Fibroblast of upper back skin (primary cell): ENCODE results near the gene PLXDC2.

Experiments used
- DNase-seq: peaks from one replicate; pipeline ENCODE4 v3.0.0-alpha.2; 2013

PLXDC2 gene

DNA sequence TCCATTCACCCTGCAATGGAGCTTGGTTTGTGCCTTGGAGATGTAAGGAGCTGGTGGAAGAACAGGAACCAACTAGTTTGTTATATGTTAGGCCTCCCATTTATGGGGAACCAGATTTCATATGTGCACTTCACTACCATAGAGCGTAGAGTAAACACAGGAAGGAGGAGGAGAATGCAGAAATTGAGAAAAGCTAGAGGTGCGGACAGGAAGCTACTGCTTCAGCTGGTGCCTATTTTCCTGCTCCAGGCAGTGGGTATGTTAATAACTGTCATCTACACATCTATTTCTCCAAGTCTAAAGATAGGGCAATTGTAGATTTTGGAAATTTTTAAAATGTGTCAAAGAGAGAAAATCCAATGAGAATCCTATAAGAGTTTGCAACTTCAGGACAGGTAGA is 482.2 kb downstream of the PLXDC2 start:
- DNase-seq, result no peak

DNA sequence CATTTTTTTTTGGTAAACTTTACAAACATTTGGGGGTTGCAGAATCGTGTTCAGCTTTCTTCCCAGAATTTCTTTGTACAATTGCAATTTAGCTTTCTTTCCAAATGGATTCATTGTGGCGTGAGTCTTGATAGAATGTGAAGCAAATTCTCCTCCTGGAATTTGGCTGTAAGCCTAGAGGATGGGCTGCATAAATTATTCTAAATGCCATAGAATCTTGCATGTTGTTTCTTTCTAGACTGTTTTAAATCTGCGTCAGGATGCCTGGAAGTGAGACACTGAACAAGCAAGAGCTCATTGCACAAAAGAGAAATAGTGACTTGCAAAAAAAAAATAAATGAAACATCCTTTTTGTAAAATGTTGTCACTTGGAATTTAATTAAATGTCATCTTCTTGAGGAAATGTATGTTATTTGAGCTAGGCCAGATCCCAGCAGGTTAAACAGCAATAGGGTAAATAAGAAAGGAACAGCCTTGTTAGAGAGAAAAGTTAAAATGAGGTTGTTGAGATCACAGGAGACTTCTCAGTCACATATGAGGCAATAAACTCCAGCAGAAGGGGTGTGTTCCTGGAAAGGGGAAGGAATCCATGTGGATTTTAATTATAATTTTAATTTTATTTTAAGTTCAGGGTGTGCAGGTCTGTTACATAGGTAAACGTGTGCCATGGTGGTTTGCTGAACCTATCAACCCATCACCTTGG is 483.0 kb downstream of the PLXDC2 start:
- DNase-seq, result peak; percentile 74

DNA sequence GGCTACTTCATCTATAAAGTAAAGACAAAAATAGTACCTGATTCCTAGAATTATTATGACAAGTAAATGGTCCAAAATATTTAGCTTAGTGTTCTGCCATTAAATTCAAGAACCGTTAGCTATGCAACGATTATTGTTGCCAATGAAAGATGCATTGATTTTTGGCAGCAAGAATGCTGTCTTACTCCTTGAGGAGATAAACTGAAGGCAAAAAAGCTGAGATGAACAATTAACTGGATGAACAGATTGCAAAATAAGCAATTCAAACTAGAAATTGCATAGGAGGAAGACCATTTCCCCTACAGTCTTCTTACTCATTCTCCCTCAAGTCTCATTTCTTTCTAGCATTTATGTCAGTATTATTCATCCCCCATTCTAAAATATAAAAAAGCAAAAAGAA is 484.5 kb downstream of the PLXDC2 start:
- DNase-seq, result no peak

DNA sequence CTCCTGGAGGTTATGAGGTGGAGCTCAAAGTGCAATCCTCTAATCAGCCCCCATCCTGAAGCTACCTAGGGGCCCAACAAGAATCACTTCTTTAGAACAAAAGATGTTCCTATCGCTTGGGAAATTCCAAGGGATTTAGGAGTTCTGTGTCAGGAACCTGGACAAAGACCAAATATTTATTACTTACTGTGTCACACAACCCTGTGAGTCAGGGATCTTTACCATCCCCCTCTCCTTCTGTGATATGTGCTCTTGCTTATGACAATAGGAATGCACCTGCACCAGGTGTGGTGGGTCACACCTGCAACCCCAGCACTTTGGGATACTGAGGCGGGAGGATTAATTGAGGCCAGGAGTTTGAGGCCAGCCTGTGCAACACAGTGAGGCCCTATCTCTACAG is 485.8 kb downstream of the PLXDC2 start:
- peak; percentile 15 for DNase-seq

- DNase-seq, result no peak
These were observed 487.4 kb downstream of the PLXDC2 start for GRCh38 chr10:20303453-20304152.

DNA sequence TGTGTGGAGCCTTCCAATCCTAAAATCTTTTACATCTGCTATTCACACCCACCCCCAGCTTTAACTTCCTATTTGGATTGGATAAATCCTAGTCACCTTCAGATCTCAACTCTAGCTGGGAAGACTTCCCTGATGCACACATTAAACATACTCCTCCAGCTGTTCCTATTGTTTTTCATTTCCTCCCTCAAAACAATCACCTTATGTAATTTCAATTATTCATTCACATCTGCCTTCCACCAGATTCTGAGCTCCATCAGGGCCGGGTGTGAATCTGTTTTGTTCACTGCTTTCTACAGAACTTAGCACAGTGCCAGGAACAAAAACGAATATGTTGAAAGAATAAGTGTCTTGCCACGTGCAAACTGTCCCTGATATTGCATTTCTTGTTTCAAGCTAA is 497.4 kb downstream of the PLXDC2 start:
- DNase-seq, result no peak

GRCh38 chr10:20314431-20314830 is 498.2 kb downstream of the PLXDC2 start:
- no peak for DNase-seq

- no peak for DNase-seq
These were observed 511.7 kb downstream of the PLXDC2 start for GRCh38 chr10:20327954-20328353.

- DNase-seq, result no peak
These were observed 514.0 kb downstream of the PLXDC2 start for GRCh38 chr10:20330246-20330645.

DNA sequence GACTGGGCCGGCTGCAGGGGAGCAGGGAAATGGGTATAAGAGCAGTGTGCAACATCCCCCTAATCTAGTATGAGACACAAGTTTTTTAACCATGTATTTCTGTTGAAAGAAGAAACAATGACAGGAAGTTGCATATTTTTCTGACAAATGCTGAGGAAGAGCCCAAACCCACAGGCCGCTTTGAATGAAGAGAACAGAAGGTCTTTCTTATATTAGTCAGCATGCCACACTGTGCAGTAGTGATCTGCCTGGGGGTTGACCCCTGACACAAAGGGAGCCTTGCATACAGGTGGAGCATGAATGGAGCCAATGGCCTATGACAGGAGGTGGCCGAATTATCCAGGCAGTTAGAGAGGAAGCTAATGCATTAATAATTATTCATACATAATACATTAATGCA is 518.3 kb downstream of the PLXDC2 start:
- DNase-seq, result no peak
